GM19463 (cell line): Measurements from ENCODE around the gene CYP27B1.
"Not testable (repeated sequence)": the region's sequence is repeated elsewhere in the genome, so short reads cannot be mapped to it uniquely, and the experiment has no call there.

Experiments
- ATAC-seq: cut with Tn5 transposase; IDR thresholded peaks from one replicate; pipeline ENCODE4 v1.9.1; 2021; ENCODE audit warnings: mild to moderate bottlenecking, moderate library complexity; ENCODE audit not compliant: unreplicated experiment

Gene CYP27B1

DNA sequence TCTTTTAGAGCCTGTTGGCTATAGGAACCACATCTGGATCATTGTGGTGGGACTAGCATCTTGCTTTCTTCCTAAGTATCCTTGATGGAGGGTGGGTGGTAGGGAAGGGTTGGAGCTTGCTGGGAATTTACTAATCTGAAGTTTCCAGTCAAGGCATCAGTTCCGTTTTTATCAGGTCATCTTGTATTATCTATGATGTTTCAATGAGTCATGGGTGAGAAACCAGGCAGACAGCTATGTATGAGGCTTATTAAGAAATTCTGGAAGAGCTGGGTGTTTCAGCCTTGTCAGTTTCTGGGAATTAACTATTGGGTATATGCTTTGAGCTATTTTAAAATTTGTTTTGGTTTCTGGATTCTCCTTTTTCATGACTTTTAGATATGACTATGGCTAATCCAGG is 27.0 kb upstream of the CYP27B1 start:
- no peak for ATAC-seq

DNA sequence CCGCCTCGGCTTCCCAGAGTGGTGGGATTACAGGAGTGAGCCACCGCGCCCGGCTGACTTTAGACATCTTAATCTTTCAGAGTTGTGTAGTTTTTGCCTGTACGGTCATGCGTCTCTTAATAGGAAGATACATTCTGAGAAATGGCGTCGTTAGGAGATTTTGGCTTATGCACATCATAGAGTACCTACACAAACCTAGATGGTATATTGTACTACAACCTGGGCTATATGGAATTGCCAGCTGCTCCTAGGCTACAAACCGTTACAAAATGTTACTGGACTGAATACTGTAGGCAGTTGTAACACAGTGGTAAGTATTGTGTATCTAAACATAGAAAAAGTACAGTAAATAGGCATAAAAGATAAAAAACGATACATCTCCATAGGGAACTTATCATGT is 17.0 kb upstream of the CYP27B1 start:
- ATAC-seq, result no peak

DNA sequence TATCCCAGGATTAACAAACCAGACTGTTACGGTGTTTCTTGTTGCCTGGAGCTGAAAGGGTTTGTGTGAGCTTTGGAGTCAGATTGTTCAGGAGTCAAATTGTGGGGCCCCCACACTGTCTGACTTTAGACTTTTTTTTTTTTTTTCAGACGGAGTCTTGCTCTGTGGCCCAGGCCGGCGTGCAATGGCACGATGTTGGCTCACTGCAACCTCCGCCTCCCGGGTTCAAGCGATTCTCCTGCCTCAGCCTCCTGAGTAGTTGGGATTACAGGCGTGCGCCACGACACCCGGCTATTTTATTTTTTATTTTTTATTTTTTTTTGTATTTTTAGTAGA is 16.6 kb upstream of the CYP27B1 start:
- no peak for ATAC-seq

DNA sequence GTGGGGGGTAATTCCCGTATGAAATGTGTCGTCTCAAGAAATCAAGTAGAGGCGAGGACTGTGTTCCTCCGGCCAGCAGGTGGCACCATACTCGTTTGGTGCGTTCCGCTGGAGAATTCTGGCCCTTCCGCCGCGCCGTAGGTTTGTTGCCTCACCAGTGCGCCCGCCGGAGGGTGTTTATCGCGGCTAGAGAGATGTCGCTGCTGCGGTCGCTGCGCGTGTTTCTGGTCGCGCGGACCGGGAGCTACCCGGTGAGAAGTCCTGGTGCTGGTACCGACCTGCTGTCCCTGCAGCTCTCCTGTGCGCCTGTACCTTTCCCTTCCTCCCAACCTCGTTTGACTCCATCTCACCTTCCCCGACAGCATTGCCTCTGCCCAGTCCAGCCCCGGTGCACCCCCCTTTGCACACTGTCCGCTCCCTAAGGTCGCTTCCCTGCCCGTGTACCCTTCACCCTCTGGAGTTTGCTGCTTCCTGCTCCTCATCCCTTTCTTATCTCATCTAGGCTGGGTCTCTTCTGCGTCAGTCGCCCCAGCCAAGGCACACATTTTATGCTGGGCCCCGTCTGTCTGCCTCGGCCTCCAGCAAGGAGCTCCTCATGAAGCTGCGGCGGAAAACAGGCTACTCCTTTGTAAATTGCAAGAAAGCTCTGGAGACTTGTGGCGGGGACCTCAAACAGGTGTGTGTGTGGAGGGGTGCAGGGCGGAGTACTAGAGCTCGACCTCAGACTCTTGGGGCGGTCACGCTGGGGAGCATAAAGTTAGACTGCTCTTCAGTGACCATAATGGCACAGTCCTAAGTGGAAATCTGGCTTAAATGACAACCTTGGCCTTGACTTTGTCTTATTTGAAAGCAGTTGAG is 16.0 kb upstream of the CYP27B1 start, which contains the start of gene TSFM:
Gene TSFM (plus strand): TSS at position 180 of the 858 bp plus-strand sequence. CDS start 15 bp downstream, at position 195.
- ATAC-seq, result peak; percentile 85

DNA sequence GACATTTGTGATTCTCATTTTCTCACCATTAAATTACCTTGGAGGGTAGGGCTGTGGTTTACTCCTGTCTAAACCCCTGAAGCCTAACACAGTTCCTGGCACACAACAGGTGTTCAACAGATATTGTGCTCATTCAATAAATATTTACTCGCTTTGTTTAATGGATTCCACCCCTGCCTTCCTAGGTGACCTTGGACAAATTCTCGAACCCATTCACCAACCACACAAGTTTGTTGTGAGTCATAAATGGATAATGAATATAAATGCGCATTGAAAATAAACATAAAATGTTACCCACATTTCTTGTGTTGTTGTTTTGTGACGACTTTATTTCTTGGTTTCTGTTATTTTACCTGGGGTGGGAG is 15.3 kb upstream of the CYP27B1 start:
- no peak for ATAC-seq

DNA sequence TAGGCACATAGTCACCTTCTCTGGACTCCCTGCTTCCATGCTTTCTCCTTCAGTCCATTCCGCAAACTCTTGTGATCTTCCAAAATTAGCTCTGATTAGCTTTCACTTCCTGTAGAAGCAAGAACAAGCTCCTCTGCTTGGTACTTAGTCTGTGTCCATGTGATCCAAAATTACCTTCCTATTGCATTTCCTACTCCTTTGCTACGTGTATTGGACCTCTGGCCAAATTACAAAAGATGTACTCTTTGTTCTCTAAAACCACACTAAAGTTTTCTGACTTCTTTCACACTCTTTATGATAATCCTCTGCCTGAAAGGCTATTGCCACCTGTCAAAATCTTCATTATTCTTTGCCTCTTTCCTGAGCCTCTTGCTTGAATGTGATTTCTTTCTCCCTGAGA is 14.9 kb upstream of the CYP27B1 start:
- ATAC-seq, result no peak

DNA sequence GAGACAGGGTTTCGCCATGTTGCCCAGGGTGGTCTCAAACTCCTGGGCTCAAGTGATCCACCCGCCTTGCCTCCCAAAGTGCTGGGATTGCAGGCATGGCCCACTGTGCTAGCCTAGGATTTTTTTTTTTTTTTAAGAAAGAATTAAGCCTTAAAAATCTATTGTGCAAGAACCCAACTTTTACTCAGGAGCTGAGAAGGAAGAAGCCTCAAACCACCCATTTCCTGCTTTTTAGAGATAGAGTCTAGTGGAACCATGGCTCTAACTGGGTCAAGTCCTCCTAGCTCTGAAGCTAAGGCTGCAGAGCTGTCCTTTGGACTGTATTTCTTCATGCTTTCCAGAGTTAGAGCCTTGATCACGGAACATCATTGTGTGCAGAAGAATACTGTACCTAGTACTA is 14.4 kb upstream of the CYP27B1 start:
- ATAC-seq, result no peak

DNA sequence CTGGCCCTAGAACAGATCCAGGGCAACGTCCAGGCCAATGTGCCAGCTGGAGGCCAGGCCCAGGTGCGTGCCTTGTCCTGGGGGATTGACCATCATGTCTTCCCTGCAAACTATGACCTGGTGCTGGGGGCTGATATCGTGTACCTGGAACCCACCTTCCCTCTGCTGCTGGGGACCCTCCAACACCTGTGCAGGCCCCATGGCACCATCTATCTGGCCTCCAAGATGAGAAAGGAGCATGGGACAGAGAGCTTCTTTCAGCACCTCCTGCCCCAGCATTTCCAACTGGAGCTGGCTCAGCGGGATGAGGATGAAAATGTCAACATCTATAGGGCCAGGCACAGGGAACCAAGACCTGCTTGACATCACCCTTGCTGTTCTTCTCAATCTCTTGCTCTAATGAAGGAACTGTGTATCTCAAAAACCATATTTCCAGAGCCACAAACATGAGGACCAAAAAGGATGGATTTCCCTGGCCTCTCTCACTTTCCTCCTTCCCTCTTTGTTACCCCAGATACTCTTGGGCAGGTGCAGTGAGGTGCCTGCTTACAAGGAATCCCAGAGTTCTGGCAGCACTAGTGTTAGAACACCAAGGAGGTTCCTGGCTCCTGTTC is 13.5 kb upstream of the CYP27B1 start:
- no peak for ATAC-seq

DNA sequence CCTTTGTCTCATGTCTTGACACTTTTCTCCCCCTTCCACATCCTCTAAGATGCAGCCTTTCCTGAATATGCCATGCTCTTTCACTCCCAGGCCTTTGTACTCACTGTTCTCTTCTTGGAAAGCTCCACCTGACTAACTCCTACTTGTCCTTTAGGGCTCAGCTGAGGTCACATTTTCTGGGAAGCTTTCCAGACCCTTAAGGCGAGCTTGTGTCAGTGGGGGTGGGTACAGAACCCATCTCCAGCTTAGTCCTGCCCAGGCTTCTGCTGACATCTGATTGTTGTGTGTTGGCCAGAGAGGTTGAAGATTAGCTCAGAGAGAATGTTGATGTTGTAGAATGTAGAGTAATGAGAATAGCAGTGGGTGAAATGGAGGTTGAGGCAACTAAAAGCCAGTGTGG is 12.9 kb upstream of the CYP27B1 start:
- ATAC-seq, result no peak

DNA sequence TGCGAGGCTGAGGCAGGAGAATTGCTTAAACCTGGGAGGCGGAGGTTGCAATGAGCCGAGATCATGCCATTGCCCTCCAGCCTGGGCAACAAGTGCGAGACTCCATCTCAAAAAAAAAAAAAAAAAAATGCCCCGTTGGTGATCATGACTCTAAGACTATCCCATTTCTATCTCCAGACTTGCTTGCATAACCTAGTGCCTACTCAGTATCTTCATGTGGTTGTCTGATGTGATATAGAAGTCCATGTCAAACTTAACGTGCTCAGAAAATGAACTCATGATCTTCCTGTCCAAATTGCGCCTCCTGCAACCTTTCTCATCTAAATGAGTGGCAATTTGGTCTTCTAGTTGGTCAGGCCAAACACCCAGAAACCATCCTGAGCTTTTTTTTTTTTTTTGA is 11.0 kb upstream of the CYP27B1 start:
- ATAC-seq, result no peak

DNA sequence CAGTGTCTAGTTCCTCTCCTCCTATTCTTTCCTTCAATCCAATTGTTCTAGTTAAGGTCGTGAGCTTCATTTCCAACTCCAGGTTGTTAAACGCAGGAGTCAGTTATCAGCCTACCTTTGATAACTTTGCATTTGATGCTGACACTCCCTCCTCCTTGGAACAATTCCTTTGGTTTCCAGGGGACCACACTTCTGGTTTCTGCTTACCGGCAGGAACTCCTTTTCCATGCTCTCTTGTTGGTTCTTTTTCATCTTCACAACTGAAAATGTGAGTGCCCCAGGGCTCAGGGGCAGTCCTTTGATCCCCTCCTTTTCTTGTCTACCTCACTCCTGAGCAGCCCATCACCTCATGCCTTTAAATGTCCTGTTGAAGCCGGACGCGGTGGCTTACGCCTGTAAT is 10.5 kb upstream of the CYP27B1 start:
- no peak for ATAC-seq

DNA sequence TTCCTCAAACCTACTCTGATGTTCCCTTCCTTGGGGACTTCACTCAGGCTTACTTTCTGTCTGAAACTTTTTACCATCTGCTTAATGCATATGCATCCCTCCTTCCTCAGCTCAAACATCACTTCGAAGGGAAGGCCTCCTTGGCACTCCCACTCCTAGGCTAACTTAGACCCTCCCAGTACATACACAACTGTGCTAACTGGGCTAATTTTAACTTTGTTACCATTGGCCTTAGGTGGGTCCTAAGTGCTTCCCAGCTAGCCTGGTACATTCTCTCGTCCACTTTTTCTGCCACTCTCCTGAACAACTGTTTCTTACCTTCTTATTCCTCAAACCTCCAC is 9.3 kb upstream of the CYP27B1 start:
- no peak for ATAC-seq

DNA sequence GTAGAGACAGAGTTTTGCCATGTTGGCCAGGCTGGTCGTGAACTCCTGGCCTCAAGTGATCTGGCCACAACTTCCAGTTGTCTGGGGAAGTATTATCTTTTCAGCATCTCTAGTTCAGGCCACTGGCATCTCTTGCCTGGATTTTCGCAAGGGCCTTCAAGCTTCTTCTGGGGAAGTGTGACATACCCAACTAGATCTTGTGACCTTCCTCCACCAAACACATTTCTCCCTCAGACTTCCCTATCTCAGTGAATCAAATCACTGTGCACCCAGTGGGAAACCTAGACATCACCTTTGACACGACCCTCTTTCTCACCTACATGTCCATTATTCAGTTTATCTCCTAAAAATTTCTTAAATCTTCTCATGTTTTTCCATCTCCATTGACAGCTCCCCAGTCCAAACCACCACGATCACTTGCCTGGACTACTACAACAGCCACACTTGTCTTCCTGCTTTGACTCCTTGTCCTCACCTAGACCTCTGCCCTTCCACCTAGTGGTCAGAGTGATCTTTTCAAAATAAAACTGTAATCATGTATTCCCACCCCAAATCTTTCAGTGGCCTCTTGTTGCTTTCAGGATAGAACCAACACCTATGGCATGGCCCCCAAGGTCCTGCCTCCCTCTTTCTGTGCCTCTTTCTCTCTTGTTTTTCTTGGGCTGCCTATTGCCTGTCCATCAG is 8.8 kb upstream of the CYP27B1 start:
- ATAC-seq, result no peak

DNA sequence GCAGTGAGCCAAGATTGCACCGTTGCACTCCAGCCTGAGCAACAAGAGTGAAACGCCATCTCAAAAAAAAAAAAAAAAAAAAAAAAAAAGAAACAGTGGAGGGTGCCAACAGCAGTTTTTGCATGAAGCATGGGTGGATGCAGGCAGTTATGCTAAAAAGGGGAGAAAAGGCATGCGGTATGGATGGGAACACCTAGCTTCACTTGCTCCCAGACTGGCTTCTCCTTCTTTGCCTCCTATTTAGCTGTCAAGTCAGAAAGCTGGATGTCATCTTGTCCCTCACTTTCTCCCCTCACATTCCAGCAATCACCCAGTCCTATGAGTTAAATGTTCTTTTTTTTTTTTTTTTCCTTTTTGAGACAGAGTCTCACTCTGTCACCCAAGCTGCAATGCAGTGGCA is 8.2 kb upstream of the CYP27B1 start:
- no peak for ATAC-seq

DNA sequence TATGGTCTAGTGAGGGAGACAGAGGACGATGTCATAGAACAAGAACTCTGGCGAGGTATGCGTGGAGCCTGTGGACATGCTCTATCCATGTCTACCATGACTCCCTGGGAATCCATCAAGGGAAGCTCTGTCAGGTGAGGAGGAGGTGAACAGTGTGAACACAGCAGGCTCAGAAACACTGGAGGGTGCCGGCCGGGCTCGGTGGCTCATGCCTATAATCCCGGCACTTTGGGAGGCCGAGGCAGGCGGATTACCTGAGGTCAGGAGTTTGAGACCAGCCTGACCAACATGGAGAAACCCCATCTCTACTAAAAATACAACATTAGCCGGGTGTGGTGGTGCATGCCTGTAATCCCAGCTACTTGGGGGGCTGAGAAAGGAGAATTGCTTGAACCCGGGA is 7.8 kb upstream of the CYP27B1 start:
- ATAC-seq, result not testable (repeated sequence)

DNA sequence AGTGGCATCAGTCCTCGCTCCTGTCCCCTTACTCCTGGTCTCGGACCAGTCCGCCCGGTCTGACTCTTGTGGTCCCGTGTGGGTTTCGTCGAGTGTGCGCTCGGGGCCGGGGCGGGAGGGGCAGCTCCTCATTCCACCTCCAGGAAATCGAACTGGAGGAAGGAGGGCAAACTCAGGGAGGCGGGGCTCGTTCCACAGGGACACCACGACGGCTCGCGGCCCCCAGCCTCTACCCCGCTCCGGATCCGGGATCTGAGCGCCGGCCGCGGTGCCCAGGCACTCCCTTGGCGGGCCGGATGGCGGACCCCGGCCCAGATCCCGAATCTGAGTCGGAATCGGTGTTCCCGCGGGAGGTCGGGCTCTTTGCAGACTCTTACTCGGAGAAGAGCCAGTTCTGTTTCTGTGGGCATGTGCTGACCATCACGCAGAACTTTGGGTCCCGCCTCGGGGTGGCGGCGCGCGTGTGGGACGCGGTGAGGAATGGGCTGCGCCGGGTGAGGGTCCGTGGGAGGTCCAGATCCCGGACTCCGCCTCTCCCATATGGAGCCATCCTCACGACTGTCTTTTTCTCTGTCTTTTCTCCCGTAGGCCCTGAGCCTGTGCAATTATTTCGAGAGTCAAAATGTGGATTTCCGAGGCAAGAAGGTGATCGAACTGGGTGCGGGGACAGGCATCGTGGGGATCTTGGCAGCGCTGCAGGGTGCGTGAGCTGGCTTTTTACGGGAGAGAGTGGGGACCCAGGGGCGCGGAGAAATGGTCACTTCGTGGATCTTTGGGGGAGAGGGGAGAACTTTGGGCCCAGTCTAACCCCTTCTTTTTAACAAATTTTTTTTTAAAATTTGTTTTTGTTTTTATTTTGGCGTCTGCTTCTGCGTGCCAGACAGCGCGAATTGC is 5.8 kb upstream of the CYP27B1 start, which contains the start of gene EEF1AKMT3:
Gene EEF1AKMT3 (plus strand): TSS at position 186 of the 894 bp plus-strand sequence. CDS start 111 bp downstream, at position 297.
- peak; percentile 25 for ATAC-seq

DNA sequence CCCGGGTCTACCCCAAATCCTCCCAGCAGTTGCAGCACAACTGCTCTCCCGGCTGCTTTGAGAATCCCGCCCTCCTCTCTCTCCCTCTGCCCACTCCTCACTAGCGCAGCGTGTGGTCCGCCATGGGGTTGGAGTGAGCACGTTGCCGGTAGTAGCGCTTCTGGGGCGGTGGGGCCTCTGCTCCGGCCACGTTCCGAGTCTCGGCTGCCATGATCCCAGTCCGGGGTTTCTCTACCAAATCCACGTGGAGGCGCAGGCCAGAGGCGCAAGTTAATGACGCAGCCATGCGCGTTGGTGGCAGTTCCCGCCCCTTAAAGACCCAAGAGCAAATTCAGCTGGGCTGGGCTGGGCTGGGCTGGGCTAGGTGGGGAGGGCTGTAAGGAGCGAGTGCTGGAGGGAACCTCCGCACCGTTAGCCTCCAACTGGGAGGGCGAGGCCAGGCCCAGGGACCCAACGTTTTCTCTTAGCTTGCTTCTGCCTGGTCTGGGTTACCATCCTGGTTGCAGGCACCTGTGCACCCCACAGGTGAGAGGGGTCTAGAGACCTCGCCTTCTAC is 5.1 kb upstream of the CYP27B1 start, which contains the start of gene METTL1:
Gene METTL1 (minus strand): TSS at position 233 of the 556 bp plus-strand sequence. CDS start 22 bp downstream, at position 211.
- ATAC-seq, result peak; percentile 82

DNA sequence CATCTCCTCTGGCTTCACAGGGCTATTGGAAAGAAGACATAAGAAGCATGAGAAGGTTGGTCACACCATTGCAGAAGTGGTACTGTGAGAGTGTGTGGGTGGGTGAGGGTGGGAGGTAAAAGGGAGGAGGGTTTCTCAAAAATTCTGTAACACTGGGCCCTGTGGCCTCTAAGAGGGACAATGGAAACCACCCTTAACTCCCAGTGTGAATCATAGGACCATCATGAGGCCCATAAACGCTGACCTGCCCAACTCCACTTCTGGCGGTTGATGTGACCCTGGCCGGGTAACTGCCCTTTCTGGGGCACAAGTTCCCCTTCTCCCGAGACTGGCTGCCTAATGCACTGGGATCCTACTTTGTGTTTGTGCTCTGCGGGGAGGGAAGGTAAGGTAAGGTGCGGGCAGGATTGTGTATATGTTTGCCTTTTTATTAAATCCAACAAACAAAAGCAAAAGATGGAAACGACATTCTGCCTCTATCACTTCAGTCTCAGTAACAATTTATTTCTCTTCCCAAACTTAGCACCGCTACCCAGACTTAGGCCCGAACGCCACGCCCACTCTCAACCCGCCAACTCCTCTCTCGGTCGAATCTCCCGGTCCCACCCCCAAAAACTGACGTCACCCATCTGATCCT is 4.5 kb upstream of the CYP27B1 start:
- peak; percentile 69 for ATAC-seq

DNA sequence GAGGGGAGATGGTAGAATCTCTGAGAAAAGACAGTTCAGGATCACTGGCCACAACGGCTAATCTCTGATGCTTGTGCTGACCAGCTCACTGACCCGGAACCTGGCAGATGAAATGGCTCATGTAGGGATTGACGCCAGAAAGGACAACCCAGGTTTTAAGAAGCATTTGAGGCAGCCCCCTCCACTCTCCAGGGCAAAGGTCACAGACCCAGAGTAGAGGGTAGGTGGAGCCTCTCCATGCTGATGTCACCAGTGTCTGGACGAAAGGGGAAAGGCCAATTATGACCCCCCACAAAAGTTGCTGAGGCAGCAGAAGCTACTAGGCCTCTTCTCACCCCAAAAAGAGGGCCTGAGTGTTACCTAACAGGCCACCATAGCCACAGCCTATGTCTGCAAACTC is 3.9 kb upstream of the CYP27B1 start:
- ATAC-seq, result no peak

DNA sequence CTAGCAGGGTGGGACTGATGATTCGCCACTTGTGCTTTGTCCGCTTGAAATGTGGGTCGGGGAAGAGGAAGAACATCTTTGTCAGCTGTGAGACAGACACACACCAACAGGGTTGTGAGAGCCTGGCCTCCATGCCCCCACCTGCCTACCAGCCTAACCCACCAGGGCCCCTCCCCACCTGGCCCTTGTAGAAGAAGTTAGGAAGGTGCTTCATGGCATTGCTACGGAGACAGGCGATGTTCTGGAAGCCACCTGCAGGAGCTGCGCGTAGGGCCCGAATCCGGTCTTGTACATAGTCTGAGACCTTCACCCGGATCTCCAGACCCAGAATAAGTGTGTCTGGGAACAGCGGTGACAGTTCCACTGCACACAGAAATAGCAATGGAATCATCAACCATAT is 2.7 kb upstream of the CYP27B1 start:
- ATAC-seq, result no peak
